Gastroesophageal sphincter (tissue), 4 donors: Measurements from ENCODE around the gene BBS1. TPM values are rescaled to one million over a fixed set of nuclear protein-coding genes. Genes with fewer than 3 reads are reported as not detected.

Experiments used
- ATAC-seq: fragments of 150-250 bp; one replicate; pipeline ENCODE4 v1.9.1; 2016; ENCODE audit warnings: mild to moderate bottlenecking, moderate library complexity
- H3K27ac ChIP-seq, 4 donors: fragments of 200-600 bp; sonication (generic) in 3 of 4; 1 replicate in 3 of 4; 2 replicates in 1 of 4; pipeline ENCODE4 v1.5.1; 2016 to 2019
- H3K27me3 ChIP-seq: fragments of 200-600 bp; sonication (generic); one replicate; pipeline ENCODE4 v1.5.1; 2019
- H3K36me3 ChIP-seq, 2 donors: fragments of 200-600 bp; sonication (generic); one replicate each; pipeline ENCODE4 v1.5.1; 2019; ENCODE audit warnings: control low read depth in 1 of 2
- H3K4me1 ChIP-seq, 3 donors: fragments of 200-600 bp; sonication (generic); 1 replicate in 2 of 3; 2 replicates in 1 of 3; pipeline ENCODE4 v1.5.1; 2016 to 2019; ENCODE audit warnings: control low read depth in 2 of 3
- H3K4me3 ChIP-seq, 2 donors: fragments of 200-600 bp; sonication (generic); one replicate each; pipeline ENCODE4 v1.5.1; 2019; ENCODE audit warnings: mild to moderate bottlenecking in 1 of 2, moderate library complexity in 1 of 2
- H3K9me3 ChIP-seq, 3 donors: fragments of 200-600 bp; sonication (generic); one replicate each; pipeline ENCODE4 v1.5.1; 2017 to 2019; ENCODE audit warnings: control low read depth in 2 of 3
- CTCF ChIP-seq, 4 experiments: fragments of 200-600 bp in 2 of 4; fragments of 450-650 bp in 2 of 4; sonication (generic) in 1 of 4; IDR thresholded peaks; one replicate each; pipeline ENCODE4 v1.5.1; 2017 to 2019; ENCODE audit warnings: antibody characterized with exemption in 4 of 4, mild to moderate bottlenecking in 2 of 4, moderate library complexity in 2 of 4
- EP300 ChIP-seq: sonication (generic); formaldehyde crosslinking; IDR thresholded peaks from one replicate; pipeline ENCODE4 v1.6.1; 2017; ENCODE audit warnings: antibody characterized with exemption, mild to moderate bottlenecking
- POLR2A ChIP-seq, 2 donors: fragments of 450-650 bp; IDR thresholded peaks; one replicate each; pipeline ENCODE4 v1.6.1; 2017; ENCODE audit warnings: antibody characterized with exemption in 2 of 2, mild to moderate bottlenecking in 2 of 2, moderate library complexity in 1 of 2
- POLR2AphosphoS5 ChIP-seq: sonication (generic); formaldehyde crosslinking; IDR thresholded peaks from one replicate; pipeline ENCODE4 v1.6.1; 2017; ENCODE audit warnings: antibody characterized with exemption
- WGBS, 2 donors: methylation state at CpG; one replicate each; pipeline ENCODE4 v1.1.5; 2018; ENCODE audit warnings: low coverage in 1 of 2; 5-methylcytosine and 5-hydroxymethylcytosine counted together
- total RNA-seq, 4 donors: library from RNA; depleted of rRNA; stranded (reverse); fragments of >200 nt; gene quantifications; one replicate each; pipeline ENCODE4 v1.1.0, GENCODE V29; 2016

BBS1 gene
- total RNA-seq, 4 donors from 2014 or later = 49.2 to 95.1 (median 82.9) TPM

DNA sequence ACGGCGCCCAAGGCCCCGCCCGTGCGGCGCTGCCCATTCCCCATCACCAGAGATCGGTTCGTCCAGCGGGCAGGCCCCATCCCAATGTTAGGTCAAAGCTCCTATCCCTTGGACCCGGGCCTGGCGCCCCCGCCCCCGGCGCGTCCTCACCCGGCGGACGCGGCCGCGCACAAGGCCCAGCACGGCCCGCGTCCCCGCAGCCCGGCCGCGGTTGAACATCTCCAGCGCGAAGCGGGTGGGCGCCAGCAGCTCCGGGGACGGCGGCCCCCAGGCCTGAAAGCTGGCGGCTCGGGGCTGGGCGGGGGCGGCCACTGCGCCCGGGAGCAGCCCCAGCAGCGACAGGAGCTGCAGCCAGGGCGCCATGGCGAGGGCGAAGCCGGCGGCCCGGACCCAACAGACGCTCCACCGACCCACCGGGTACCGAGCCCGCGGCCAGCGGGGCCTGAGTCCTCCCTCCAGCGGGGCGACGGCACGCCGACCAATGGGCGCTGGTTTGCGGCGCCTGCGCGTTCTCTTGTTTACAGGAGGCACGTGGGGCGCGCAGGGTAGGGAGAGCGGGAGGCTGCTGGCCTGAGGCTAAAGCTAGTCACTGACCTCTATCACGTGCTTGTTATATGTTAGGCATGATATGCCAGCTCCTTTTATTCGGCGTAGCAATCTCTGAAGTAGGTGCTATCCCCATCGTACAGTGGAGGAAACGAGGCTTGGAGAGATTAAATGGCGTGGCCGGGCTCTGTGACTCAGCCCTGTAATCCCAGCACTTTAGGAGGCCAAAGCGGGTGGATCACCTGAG lies 57.9 kb downstream of the BBS1 start, which contains the start of gene CTSF:
Gene CTSF (minus strand): TSS at position 483 of the 793 bp plus-strand sequence. CDS start 120 bp downstream, at position 363.
- TF ChIP-seq CTCF (IDR thresholded peaks at IDR 0.05) (no peak), POLR2AphosphoS5 (no peak), POLR2A (IDR thresholded peaks at IDR 0.05) (peak; percentile 33 to 53), EP300 (no peak)
- no peaks in the 10 kb centered on the region for H3K27me3 ChIP-seq
- no peaks in the 10 kb centered on the region for H3K9me3 ChIP-seq
- H3K4me1 ChIP-seq = peaks cover 0 to 23% (median 9%) of the 10 kb centered on the region in 3 donors
- peak within 1 kb of the TSS; percentile 25 to 72 for H3K4me3 ChIP-seq
- WGBS, 2 donors = 8% methylated on average over 7 of the region's 77 CpGs; no CpG with 5 or more reads in 1 of the 2 donors
- peak; percentile 95 for ATAC-seq
- peak within 1 kb of the TSS in 3 of 4 donors; percentile 52 to 75 (median 65) for H3K27ac ChIP-seq
- peaks cover 0 to 40% of the 10 kb centered on the region in 2 donors for H3K36me3 ChIP-seq

DNA sequence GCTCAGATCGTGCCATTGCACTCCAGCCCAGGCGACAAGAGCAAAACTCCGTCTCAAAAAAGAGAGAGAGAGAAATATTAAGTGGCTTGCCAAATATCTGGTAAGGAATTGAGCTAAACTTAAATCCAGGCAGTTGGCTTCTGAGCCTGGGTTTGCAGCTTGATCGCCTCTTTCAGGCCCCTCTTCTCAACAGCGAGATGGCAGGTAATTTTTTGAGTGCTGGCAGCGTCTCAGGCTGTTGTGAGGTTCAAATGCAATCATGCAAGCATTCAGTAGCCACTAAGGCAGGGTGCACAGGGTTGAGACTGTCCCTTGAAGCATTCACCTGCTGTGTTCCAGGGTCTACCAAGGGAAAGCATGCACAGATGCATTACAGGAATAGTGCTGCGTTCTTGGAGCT lies 58.6 kb downstream of the BBS1 start:
- 78 to 87% methylated on average over 4 to 7 of the region's 7 CpGs for WGBS, 2 donors
- H3K27ac ChIP-seq = peak overlapping the region in 2 of 4 donors; percentile 65 to 75
- peaks cover 0 to 33% of the 10 kb centered on the region in 2 donors for H3K36me3 ChIP-seq

GRCh38 chr11:66570079-66570849 lies 59.8 kb downstream of the BBS1 start:
- TF ChIP-seq POLR2AphosphoS5 = no peak
- TF ChIP-seq POLR2A (IDR thresholded peaks at IDR 0.05) = no peak
- no peak overlapping the region for H3K4me3 ChIP-seq
- H3K4me1 ChIP-seq = peaks cover 0 to 23% (median 9%) of the 10 kb centered on the region in 3 donors
- H3K36me3 ChIP-seq = peaks cover 0 to 21% of the 10 kb centered on the region in 2 donors
- 57 to 71% methylated on average over 2 to 5 of the region's 5 CpGs for WGBS, 2 donors
- peaks cover 3% of the 10 kb centered on the region for H3K27me3 ChIP-seq
- H3K9me3 ChIP-seq = no peaks in the 10 kb centered on the region
- no peak for ATAC-seq
- H3K27ac ChIP-seq = no peak overlapping the region

More for the DNA sequence above, 58.6 kb downstream of the BBS1 start:
- Histone ChIP-seq H3K4me3 (no peak overlapping the region), H3K27me3 (no peaks in the 10 kb centered on the region), H3K9me3 (no peaks in the 10 kb centered on the region), H3K4me1 (peaks cover 0 to 23% (median 9%) of the 10 kb centered on the region in 3 donors)
- TF ChIP-seq POLR2A (IDR thresholded peaks at IDR 0.05) = no peak
- no peak for TF ChIP-seq CTCF (IDR thresholded peaks at IDR 0.05)
- no peak for TF ChIP-seq POLR2AphosphoS5
- no peak for TF ChIP-seq EP300
- ATAC-seq = no peak

- WGBS, 2 donors = 79 to 81% methylated on average over 2 of the region's 2 CpGs
- peaks cover 0 to 15% of the 10 kb centered on the region in 2 donors for H3K36me3 ChIP-seq
- no peak for ATAC-seq
Measured at GRCh38 chr11:66570850-66571180, 60.4 kb downstream of the BBS1 start.

More at GRCh38 chr11:66570850-66571180, 60.4 kb downstream of the BBS1 start:
- no peak for TF ChIP-seq EP300
- no peak for TF ChIP-seq CTCF (IDR thresholded peaks at IDR 0.05)
- TF ChIP-seq POLR2AphosphoS5 = no peak
- TF ChIP-seq POLR2A (IDR thresholded peaks at IDR 0.05) = no peak
- H3K4me3 ChIP-seq = no peak overlapping the region
- H3K27me3 ChIP-seq = peaks cover 3% of the 10 kb centered on the region
- peaks cover 0 to 23% (median 9%) of the 10 kb centered on the region in 3 donors for H3K4me1 ChIP-seq
- H3K9me3 ChIP-seq = no peaks in the 10 kb centered on the region
- H3K27ac ChIP-seq = no peak overlapping the region
